GM12878 (cell line): ENCODE data around the gene TMEM132C. TPM values are rescaled to one million over a fixed set of nuclear protein-coding genes. Genes with fewer than 3 reads are reported as not detected.

ENCODE experiments used
- ATAC-seq: fragments of 200-7000 bp; cut with Tn5 transposase; 3 replicates; pipeline ENCODE4 v1.9.1; 2020; ENCODE audit warnings: mild to moderate bottlenecking, moderate library complexity
- BruUV-seq: library from RNA; stranded (reverse); fragments of 400-500 nt; replicated peaks from 2 replicates; lab custom pipeline; 2021; lab: Mats Ljungman, UMichigan
- CTCF ChIA-PET: fragments of 300-600 bp; sonication (Branson Sonifier 250); formaldehyde crosslinking; extraction: SDS; loops from one replicate; lab custom pipeline; 2021; ENCODE audit warnings: inconsistent platforms; lab: Yijun Ruan, JAX
- POLR2A ChIA-PET: fragments of 350-600 bp; formaldehyde crosslinking; extraction: SDS; loops from one replicate; lab custom pipeline; 2021; ENCODE audit warnings: inconsistent platforms; lab: Charles Lee
- RAD21 ChIA-PET: fragments of 300-600 bp; sonication (Branson Sonifier 250); formaldehyde crosslinking; loops from one replicate; lab custom pipeline; 2023; ENCODE audit warnings: antibody characterized with exemption; ENCODE audit not compliant: unreplicated experiment; lab: Charles Lee
- SMC1A ChIA-PET: fragments of 300-600 bp; sonication (Branson Sonifier 250); formaldehyde crosslinking; loops from one replicate; lab custom pipeline; 2023; ENCODE audit not compliant: unreplicated experiment, uncharacterized antibody; lab: Charles Lee
- DNase-seq: peaks from one replicate; pipeline ENCODE4 v3.0.0-alpha.2; 2011; ENCODE audit warnings: low read depth, low spot score
- FAIRE-seq: peaks from 3 replicates; lab custom pipeline; 2011; peaks lifted over from hg19 to GRCh38; lab: Jason Lieb, UNC
- H2AFZ ChIP-seq: 2 replicates; pipeline ENCODE4 v1.6.0; 2011; ENCODE audit warnings: low read depth, low read length, control low read depth; ENCODE audit not compliant: control insufficient read depth
- H3K27ac ChIP-seq: 2 replicates; pipeline ENCODE4 v1.5.1; 2011; ENCODE audit warnings: control low read depth; ENCODE audit not compliant: control insufficient read depth, insufficient read depth
- H3K27me3 ChIP-seq, 2 experiments: replicated peaks in 1 of 2; 2 replicates each; pipeline versions ENCODE4 v1.6.0 to v1.6.1; 2011; ENCODE audit warnings: low read length in 1 of 2; ENCODE audit not compliant: control insufficient read depth in 2 of 2, insufficient read depth in 2 of 2
- H3K36me3 ChIP-seq, 2 experiments: 2 replicates each; pipeline ENCODE4 v1.5.1; 2011; ENCODE audit warnings: low read length in 1 of 2; ENCODE audit not compliant: control insufficient read depth in 2 of 2, insufficient read depth in 2 of 2
- H3K4me1 ChIP-seq: 2 replicates; pipeline ENCODE4 v1.6.1; 2011; ENCODE audit warnings: mild to moderate bottlenecking, low read length, moderate library complexity, mixed read lengths; ENCODE audit not compliant: control insufficient read depth, insufficient read depth
- H3K4me2 ChIP-seq: 2 replicates; pipeline ENCODE4 v1.6.0; 2011; ENCODE audit warnings: control low read depth; ENCODE audit not compliant: control insufficient read depth, insufficient read depth
- H3K4me3 ChIP-seq: fragments of 200-600 bp; sonication (generic); 2 replicates; pipeline ENCODE4 v1.5.1; 2016
- H3K79me2 ChIP-seq: 2 replicates; pipeline ENCODE4 v1.6.0; 2011; ENCODE audit warnings: low read length; ENCODE audit not compliant: control insufficient read depth, insufficient read depth
- H3K9ac ChIP-seq: 2 replicates; pipeline ENCODE4 v1.8.0; 2011; ENCODE audit warnings: low read length, control low read depth, mixed read lengths; ENCODE audit not compliant: control insufficient read depth, insufficient read depth
- H3K9me3 ChIP-seq: replicated peaks from 3 replicates; pipeline ENCODE4 v1.5.1; 2011; ENCODE audit warnings: mild to moderate bottlenecking, low read length; ENCODE audit not compliant: control insufficient read depth, insufficient read depth
- H4K20me1 ChIP-seq: 2 replicates; pipeline ENCODE4 v1.6.0; 2011; ENCODE audit not compliant: control insufficient read depth, insufficient read depth
- ELK1 ChIP-seq: IDR thresholded peaks from 2 replicates; pipeline ENCODE4 v1.6.1; 2012; ENCODE audit warnings: low read depth, low read length, improper control_type of control experiment
- EZH2 ChIP-seq: IDR thresholded peaks from 2 replicates; pipeline ENCODE4 v1.6.1; 2012; ENCODE audit warnings: low read depth, mild to moderate bottlenecking, control low read depth, inconsistent platforms, low read length, borderline replicate concordance; ENCODE audit not compliant: control insufficient read depth
- FOS ChIP-seq: IDR thresholded peaks from 3 replicates; pipeline ENCODE4 v1.6.1; 2011; ENCODE audit warnings: borderline replicate concordance; ENCODE audit not compliant: insufficient read length; ENCODE audit errors: extremely low read depth
- RFX5 ChIP-seq: IDR thresholded peaks from 2 replicates; pipeline ENCODE4 v1.6.1; 2011; ENCODE audit warnings: low read depth, low read length, improper control_type of control experiment
- SRF ChIP-seq, 2 experiments: IDR thresholded peaks; 2 replicates each; pipeline ENCODE4 v1.6.1; 2011; ENCODE audit warnings: low read depth in 2 of 2, low read length in 2 of 2, mild to moderate bottlenecking in 1 of 2, moderate library complexity in 1 of 2
- STAT3 ChIP-seq: IDR thresholded peaks from 2 replicates; pipeline ENCODE4 v1.6.1; 2011; ENCODE audit warnings: low read depth, low read length, improper control_type of control experiment
- TAF1 ChIP-seq: IDR thresholded peaks from 2 replicates; pipeline ENCODE4 v1.6.1; 2011; ENCODE audit warnings: mild to moderate bottlenecking, low read depth, low read length, borderline replicate concordance
- TCF7 ChIP-seq: IDR thresholded peaks from 2 replicates; pipeline ENCODE4 v1.6.1; 2014; ENCODE audit warnings: antibody characterized with exemption, borderline replicate concordance
- ZNF687 ChIP-seq: fragments of 450-650 bp; IDR thresholded peaks from 2 replicates; pipeline ENCODE4 v1.6.1; 2017; ENCODE audit warnings: mild to moderate bottlenecking, moderate library complexity
- WGBS: methylation state at CpG from one replicate; pipeline ENCODE4 v1.1.6; 2016; ENCODE audit warnings: low lambda C conversion rate; ENCODE audit not compliant: insufficient replicate concordance, insufficient coverage; ENCODE audit errors: missing lambda C conversion rate; 5-methylcytosine and 5-hydroxymethylcytosine counted together
- in situ Hi-C: fragments of 300-500 bp; cut with MboI; formaldehyde crosslinking; loops from 9 replicates; pipeline ENCODE4 v1.14.3; 2018; ENCODE audit warnings: mixed read lengths
- intact Hi-C: fragments of 100-400 bp; cut with micrococcal nuclease; formaldehyde crosslinking; loops from one replicate; pipeline ENCODE4 v1.14.2; 2022; ENCODE audit not compliant: unreplicated experiment
- polyA plus RNA-seq, 11 experiments: library from polyadenylated mRNA; depleted of rRNA in 4 of 11; unstranded in 6 of 11; stranded (reverse) in 5 of 11; fragments of >200 nt; fragmentation: Nextera tagmentation in 4 of 11; fragmentation: Illumina TruSeq in 1 of 11; extraction: Ambion mirVana in 4 of 11; extraction: Trizol in 1 of 11; gene quantifications; 1 replicate in 1 of 11; 2 replicates in 10 of 11; pipeline versions ENCODE4 v1.2.1 to v1.2.3, GENCODE V29; 2011 to 2016; ENCODE audit warnings: inconsistent platforms in 2 of 11, missing spikeins in 2 of 11, low read depth in 1 of 11
- total RNA-seq, 4 experiments: library from RNA; depleted of rRNA in 3 of 4; stranded (reverse); fragments of >200 nt in 3 of 4; fragmentation: Illumina TruSeq in 1 of 4; extraction: Trizol in 1 of 4; gene quantifications; 2 replicates each; pipeline versions ENCODE4 v1.2.1 to v1.2.3, GENCODE V29; 2013 to 2021

The TMEM132C gene
- total and polyA plus RNA-seq, 10 of the 15 experiments (the other 5 are each of a cell fraction or from before 2014, with no cell fraction given): not detected

DNA sequence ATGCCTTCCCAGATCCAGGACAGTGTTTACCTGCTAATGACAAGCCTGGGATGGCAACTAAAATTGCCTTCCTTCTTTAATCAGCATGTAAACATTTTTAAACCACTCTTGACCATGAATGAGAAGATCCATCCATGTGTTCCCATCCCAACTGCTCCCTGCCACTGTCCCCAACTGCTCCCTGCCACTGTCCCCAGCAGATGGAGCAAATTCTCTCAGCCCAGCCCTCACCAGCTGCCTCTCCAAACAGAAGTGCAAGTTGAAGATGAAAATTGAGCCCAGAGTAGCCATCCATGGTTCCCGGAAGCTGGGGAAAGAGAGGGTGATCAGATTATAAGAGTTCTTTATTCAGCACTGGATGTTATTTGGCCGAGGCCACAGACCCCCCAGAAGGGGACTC, 423.7 kb downstream of the TMEM132C start:
- Histone ChIP-seq H2AFZ (no peak overlapping the region), H3K4me3 (no peak overlapping the region), H3K36me3 (no peaks in the 10 kb centered on the region), H3K9me3 (no peaks in the 10 kb centered on the region), H3K79me2 (no peaks in the 10 kb centered on the region), H3K27me3 (no peaks in the 10 kb centered on the region), H3K4me2 (no peak overlapping the region), H3K27ac (no peak overlapping the region), H4K20me1 (no peaks in the 10 kb centered on the region), H3K4me1 (no peaks in the 10 kb centered on the region), H3K9ac (no peak overlapping the region)
- no peak for FAIRE-seq
- ChIA-PET RAD21 (no interaction called here), SMC1A (no interaction called here), CTCF (no interaction called here), POLR2A (interaction anchor here (0.6 kb wide), 1 partner anchor 1348 kb away, joined by 4 read pairs; no protein-coding TSS in a partner anchor)
- no peak for ATAC-seq
- DNase-seq: no peak
- in situ Hi-C loops: no loop called here
- WGBS: 50% methylated on average over 2 of the region's 2 CpGs
- intact Hi-C loops: no loop called here
- no peak for TF ChIP-seq FOS
- TF ChIP-seq ELK1: no peak
- no peak for TF ChIP-seq TCF7
- TF ChIP-seq SRF (IDR thresholded peaks at IDR 0.05; ENCODE audit: low read depth in 2 of 2, low read length in 2 of 2): no peak
- TF ChIP-seq RFX5: no peak
- BruUV-seq: no TSS peak

DNA sequence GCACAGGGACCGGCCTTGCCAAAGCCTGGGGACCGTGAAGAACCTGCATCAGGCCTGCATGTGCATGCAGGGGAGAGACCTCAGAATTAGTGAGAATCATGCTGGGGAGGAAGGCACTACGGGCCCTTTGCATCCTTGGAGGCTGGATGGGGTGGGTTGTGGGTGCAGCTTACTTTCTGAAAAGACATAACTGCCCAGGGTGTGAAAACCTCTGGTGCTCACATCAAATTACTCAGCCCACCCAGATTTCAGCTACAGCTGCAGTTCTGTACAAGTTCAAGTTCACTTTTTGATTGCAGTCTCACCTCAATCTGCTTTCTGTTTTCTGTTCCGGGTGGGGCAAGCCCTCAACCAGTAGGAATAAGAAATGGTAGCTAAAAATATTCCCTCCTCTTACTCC, 426.1 kb downstream of the TMEM132C start:
- H3K27ac ChIP-seq: no peak overlapping the region
- SMC1A ChIA-PET: no interaction called here
- RAD21 ChIA-PET: no interaction called here
- TF ChIP-seq STAT3 (no peak), TAF1 (no peak), EZH2 (no peak), ZNF687 (no peak)
- no peaks in the 10 kb centered on the region for H3K36me3 ChIP-seq
- H2AFZ ChIP-seq: no peak overlapping the region
- H3K4me2 ChIP-seq: no peak overlapping the region
- no TSS peak for BruUV-seq
- intact Hi-C loops (no loop called here), in situ Hi-C loops (no loop called here)
- no peak for DNase-seq
- WGBS: 18% methylated on average over 4 of the region's 4 CpGs
- H3K79me2 ChIP-seq: no peaks in the 10 kb centered on the region
- no peak for FAIRE-seq
- POLR2A ChIA-PET: no interaction called here
- no peaks in the 10 kb centered on the region for H4K20me1 ChIP-seq
- CTCF ChIA-PET: no interaction called here
- H3K27me3 ChIP-seq: no peaks in the 10 kb centered on the region; a peak in 1 of 4 replicates
- no peak overlapping the region for H3K4me3 ChIP-seq
- H3K4me1 ChIP-seq: no peaks in the 10 kb centered on the region
- no peaks in the 10 kb centered on the region for H3K9me3 ChIP-seq
- no peak overlapping the region for H3K9ac ChIP-seq
- ATAC-seq: no peak
